Skin of body (tissue), 2 donors: ENCODE results near the gene GPSM1. TPM values are rescaled to one million over a fixed set of nuclear protein-coding genes. Genes with fewer than 3 reads are reported as not detected.

Experiments used
- DNase-seq: peaks from one replicate; lab custom pipeline; 2025; lab: John Stamatoyannopoulos, UW
- total RNA-seq: library from RNA; depleted of rRNA; stranded (reverse); fragments of >200 nt; gene quantifications from one replicate; pipeline ENCODE4 v1.2.3, GENCODE V29; 2014

The GPSM1 gene
- total RNA-seq, 1 donor from 2014 or later = 18.6 TPM

- DNase-seq = no peak
These were observed 4.5 kb downstream of the GPSM1 start for GRCh38 chr9:136331556-136332481.

- DNase-seq = no peak
These were observed 5.2 kb downstream of the GPSM1 start for GRCh38 chr9:136332482-136332983.

- no peak for DNase-seq
These were observed 5.7 kb downstream of the GPSM1 start for GRCh38 chr9:136333045-136333444.

- no peak for DNase-seq
These were observed 6.1 kb downstream of the GPSM1 start for GRCh38 chr9:136333486-136333885.

GRCh38 chr9:136334541-136334940 is 7.2 kb downstream of the GPSM1 start:
- no peak for DNase-seq

- no peak for DNase-seq
These were observed 8.2 kb downstream of the GPSM1 start for GRCh38 chr9:136335296-136336155.

GRCh38 chr9:136336156-136336870 is 9.0 kb downstream of the GPSM1 start:
- DNase-seq = no peak

- DNase-seq = no peak
These were observed 9.5 kb downstream of the GPSM1 start for GRCh38 chr9:136336881-136337280.

- no peak for DNase-seq
These were observed 10.4 kb downstream of the GPSM1 start for GRCh38 chr9:136337416-136338395.

GRCh38 chr9:136338511-136338910 is 11.2 kb downstream of the GPSM1 start:
- no peak for DNase-seq

GRCh38 chr9:136339173-136339957 is 12.0 kb downstream of the GPSM1 start:
- DNase-seq = no peak

- no peak for DNase-seq
These were observed 12.6 kb downstream of the GPSM1 start for GRCh38 chr9:136339958-136340310.

GRCh38 chr9:136340356-136341041 is 13.2 kb downstream of the GPSM1 start:
- no peak for DNase-seq

- DNase-seq = no peak
These were observed 13.8 kb downstream of the GPSM1 start for GRCh38 chr9:136341042-136341655.

- DNase-seq = no peak
These were observed 14.4 kb downstream of the GPSM1 start for GRCh38 chr9:136341769-136342168.

GRCh38 chr9:136342181-136343120 is 15.1 kb downstream of the GPSM1 start:
- no peak for DNase-seq
